Liver (tissue), 9 donors: ENCODE data around the gene ATXN7L3. TPM values are rescaled to one million over a fixed set of nuclear protein-coding genes. Genes with fewer than 3 reads are reported as not detected.

Experiments used
- DNase-seq: peaks from one replicate; pipeline ENCODE4 v3.0.0-alpha.2; 2017; ENCODE audit warnings: low spot score
- H3K27ac ChIP-seq, 2 donors: one replicate each; pipeline ENCODE4 v1.7.0; 2013; ENCODE audit warnings: inconsistent platforms in 2 of 2, low read length in 2 of 2, control low read depth in 1 of 2, low read depth in 1 of 2, mild to moderate bottlenecking in 1 of 2
- H3K27me3 ChIP-seq, 4 donors: one replicate each; pipeline versions ENCODE4 v1.6.1 to v1.7.0; 2013; ENCODE audit warnings: low read length in 3 of 4, inconsistent platforms in 1 of 4, mild to moderate bottlenecking in 1 of 4, moderate library complexity in 1 of 4; ENCODE audit not compliant: control insufficient read depth in 4 of 4, insufficient read depth in 4 of 4
- H3K36me3 ChIP-seq, 4 donors: one replicate each; pipeline versions ENCODE4 v1.6.1 to v1.7.0; 2013; ENCODE audit warnings: low read length in 3 of 4, mild to moderate bottlenecking in 3 of 4, low read depth in 1 of 4, moderate library complexity in 1 of 4; ENCODE audit not compliant: control insufficient read depth in 4 of 4, insufficient read depth in 3 of 4
- H3K4me1 ChIP-seq, 4 donors: one replicate each; pipeline versions ENCODE4 v1.6.1 to v1.7.0; 2013; ENCODE audit warnings: low read length in 3 of 4, mild to moderate bottlenecking in 3 of 4, moderate library complexity in 1 of 4; ENCODE audit not compliant: control insufficient read depth in 4 of 4, insufficient read depth in 4 of 4
- H3K4me3 ChIP-seq, 3 donors: one replicate each; pipeline versions ENCODE4 v1.6.1 to v1.7.0; 2013; ENCODE audit warnings: low read length in 3 of 3, control low read depth in 1 of 3, low read depth in 1 of 3, mild to moderate bottlenecking in 1 of 3
- H3K9ac ChIP-seq, 2 donors: one replicate each; pipeline ENCODE4 v1.7.0; 2013; ENCODE audit warnings: low read length in 2 of 2, mild to moderate bottlenecking in 2 of 2, moderate library complexity in 2 of 2, control low read depth in 1 of 2, low read depth in 1 of 2
- H3K9me3 ChIP-seq, 4 donors: one replicate each; pipeline versions ENCODE4 v1.6.1 to v1.7.0; 2013; ENCODE audit warnings: low read length in 3 of 4; ENCODE audit not compliant: control insufficient read depth in 4 of 4
- EGR1 ChIP-seq, 2 donors: IDR thresholded peaks; 2 replicates each; pipeline ENCODE4 v1.6.1; 2016 to 2018; ENCODE audit warnings: antibody characterized with exemption in 2 of 2, low read depth in 2 of 2
- FOXA1 ChIP-seq: IDR thresholded peaks from 2 replicates; pipeline ENCODE4 v1.6.1; 2016; ENCODE audit warnings: antibody characterized with exemption
- FOXA2 ChIP-seq: IDR thresholded peaks from 2 replicates; pipeline ENCODE4 v1.6.1; 2016; ENCODE audit warnings: antibody characterized with exemption
- GABPA ChIP-seq, 2 donors: IDR thresholded peaks in 1 of 2; conservative IDR thresholded peaks in 1 of 2; 2 replicates each; pipeline ENCODE4 v1.6.1; 2016; ENCODE audit warnings: antibody characterized with exemption in 2 of 2, mild to moderate bottlenecking in 1 of 2, moderate library complexity in 1 of 2
- HNF4A ChIP-seq, 2 donors: conservative IDR thresholded peaks; 2 replicates each; pipeline ENCODE4 v1.6.1; 2016; ENCODE audit warnings: antibody characterized with exemption in 2 of 2, mild to moderate bottlenecking in 2 of 2
- HNF4G ChIP-seq: IDR thresholded peaks from 2 replicates; pipeline ENCODE4 v1.6.1; 2016; ENCODE audit warnings: antibody characterized with exemption
- JUND ChIP-seq, 2 donors: IDR thresholded peaks; 2 replicates each; pipeline ENCODE4 v1.6.1; 2016; ENCODE audit warnings: antibody characterized with exemption in 2 of 2
- NR2F2 ChIP-seq: IDR thresholded peaks from 2 replicates; pipeline ENCODE4 v1.6.1; 2016; ENCODE audit warnings: antibody characterized with exemption
- RAD21 ChIP-seq, 2 donors: IDR thresholded peaks; 2 replicates each; pipeline ENCODE4 v1.6.1; 2016; ENCODE audit warnings: antibody characterized with exemption in 2 of 2, mild to moderate bottlenecking in 2 of 2
- RXRA ChIP-seq, 2 donors: IDR thresholded peaks; 2 replicates each; pipeline ENCODE4 v1.6.1; 2017 to 2018; ENCODE audit warnings: antibody characterized with exemption in 2 of 2, mild to moderate bottlenecking in 1 of 2
- SP1 ChIP-seq: IDR thresholded peaks from 2 replicates; pipeline ENCODE4 v1.6.1; 2018; ENCODE audit warnings: antibody characterized with exemption, mild to moderate bottlenecking
- TAF1 ChIP-seq: conservative IDR thresholded peaks from 2 replicates; pipeline ENCODE4 v1.6.1; 2016; ENCODE audit warnings: antibody characterized with exemption, mild to moderate bottlenecking
- YY1 ChIP-seq: IDR thresholded peaks from 2 replicates; pipeline ENCODE4 v1.6.1; 2016; ENCODE audit warnings: antibody characterized with exemption, mild to moderate bottlenecking
- WGBS: extraction: QIAGEN DNeasy Blood & Tissue Kit; methylation state at CpG from one replicate; pipeline ENCODE4 v1.1.7; 2013; 5-methylcytosine and 5-hydroxymethylcytosine counted together
- polyA plus RNA-seq, 2 donors: library from polyadenylated mRNA; stranded (reverse) in 1 of 2; unstranded in 1 of 2; fragments of 200-250 nt in 1 of 2; fragments of >200 nt in 1 of 2; fragmentation: Nextera tagmentation in 1 of 2; extraction: Ambion mirVana in 1 of 2; gene quantifications; one replicate each; pipeline versions ENCODE4 v1.2.1 to v1.2.3, GENCODE V29; 2013 to 2015
- total RNA-seq, 2 donors: library from RNA; depleted of rRNA; stranded (reverse); fragments of >200 nt; gene quantifications; one replicate each; pipeline ENCODE4 v1.2.3, GENCODE V29; 2014
- TF ChIP-seq, protein P1 (sequence below): IDR thresholded peaks from 2 replicates; pipeline ENCODE4 v1.6.1; 2016; ENCODE audit warnings: antibody characterized with exemption, mild to moderate bottlenecking
- TF ChIP-seq, protein P2 (sequence below): IDR thresholded peaks from 2 replicates; pipeline ENCODE4 v1.6.1; 2016; ENCODE audit warnings: antibody characterized with exemption
- TF ChIP-seq, protein P3 (sequence below): IDR thresholded peaks from 2 replicates; pipeline ENCODE4 v1.6.1; 2016; ENCODE audit warnings: antibody characterized with exemption
- TF ChIP-seq, protein P4 (sequence below): fragments of 150-350 bp; IDR thresholded peaks from 2 replicates; pipeline ENCODE4 v1.5.1; 2017; ENCODE audit warnings: improper control_type of control experiment, low read depth, low read length; ENCODE audit not compliant: missing input control
- TF ChIP-seq, protein P5 (sequence below): IDR thresholded peaks from 2 replicates; pipeline ENCODE4 v1.6.1; 2016; ENCODE audit warnings: antibody characterized with exemption
- donor health status: healthy.
- donor health status: healthy.
- donor health status: healthy.
- donor health status: healthy.
- donor health status: healthy.

The ATXN7L3 gene, protein sequence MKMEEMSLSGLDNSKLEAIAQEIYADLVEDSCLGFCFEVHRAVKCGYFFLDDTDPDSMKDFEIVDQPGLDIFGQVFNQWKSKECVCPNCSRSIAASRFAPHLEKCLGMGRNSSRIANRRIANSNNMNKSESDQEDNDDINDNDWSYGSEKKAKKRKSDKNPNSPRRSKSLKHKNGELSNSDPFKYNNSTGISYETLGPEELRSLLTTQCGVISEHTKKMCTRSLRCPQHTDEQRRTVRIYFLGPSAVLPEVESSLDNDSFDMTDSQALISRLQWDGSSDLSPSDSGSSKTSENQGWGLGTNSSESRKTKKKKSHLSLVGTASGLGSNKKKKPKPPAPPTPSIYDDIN
- total RNA-seq (10 to 100 TPM; 13.8 to 20.9 TPM), polyA plus RNA-seq (10 to 100 TPM in 1 of 2 donors, 1 to 10 TPM in 1; 5.1 to 15.7 TPM)

DNA sequence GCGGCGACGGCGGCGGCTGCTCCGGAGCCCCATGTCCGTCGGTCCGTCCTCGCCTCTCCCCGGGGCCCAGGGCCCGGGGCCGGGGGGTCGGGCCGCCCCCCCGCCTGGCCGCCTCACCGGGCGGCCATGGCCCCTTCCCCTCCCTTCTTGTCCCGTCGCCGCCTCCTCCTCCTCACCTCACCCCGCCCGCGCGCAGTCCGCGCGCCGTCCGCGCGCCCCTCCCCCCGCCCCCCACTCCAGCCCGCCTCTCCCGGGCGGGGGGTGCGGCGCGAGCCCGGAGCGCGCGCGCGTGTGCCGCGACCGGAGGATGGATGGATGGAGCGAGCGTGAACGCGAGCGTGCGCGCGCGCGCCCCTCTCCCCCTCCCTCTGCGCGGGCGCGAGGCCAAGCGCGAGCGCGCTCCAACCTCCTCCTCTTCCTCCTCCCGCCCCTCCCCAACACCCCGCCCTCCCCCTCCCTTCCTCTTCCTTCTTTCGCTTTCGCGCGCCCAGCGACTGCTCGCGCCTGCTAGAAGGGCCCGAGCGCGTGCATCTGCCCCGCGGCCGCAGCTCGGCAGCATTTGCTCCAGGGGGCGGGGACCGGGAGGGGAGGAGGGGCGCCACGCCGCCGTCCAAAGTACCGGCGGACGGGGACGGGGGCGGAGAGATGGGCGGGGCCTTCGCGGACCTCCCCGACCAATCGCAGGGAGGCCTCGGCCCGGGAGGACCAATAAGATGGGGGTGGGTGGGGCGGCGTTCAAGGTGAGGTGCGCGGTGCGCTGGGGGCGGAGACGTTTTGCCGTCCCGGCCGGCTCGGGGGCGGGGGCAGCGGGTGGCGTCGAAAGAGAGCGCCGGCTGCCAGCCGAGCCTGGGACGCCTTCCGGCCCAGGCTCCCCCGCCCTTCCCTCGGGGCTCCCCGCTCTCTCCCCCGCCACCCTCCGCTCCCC, at the start of gene ATXN7L3:
Gene ATXN7L3 (minus strand): TSS at position 332 of the 925 bp plus-strand sequence. CDS start 1,814 bp downstream, outside the sequence.
- Histone ChIP-seq H3K27ac (peak within 1 kb of the TSS; percentile 88 to 94), H3K27me3 (no peaks in the 10 kb centered on the region), H3K9ac (peak within 1 kb of the TSS; percentile 79 to 86), H3K36me3 (peaks cover 0 to 15% (median 12%) of the 10 kb centered on the region in 4 donors), H3K4me1 (peaks cover 6 to 14% (median 12%) of the 10 kb centered on the region in 4 donors), H3K9me3 (no peaks in the 10 kb centered on the region), H3K4me3 (peak within 1 kb of the TSS; percentile 64 to 89 (median 85))
- under 1% methylated on average over 126 of the region's 126 CpGs for WGBS
- peak; percentile 99 for DNase-seq
- TF ChIP-seq, protein P1, sequence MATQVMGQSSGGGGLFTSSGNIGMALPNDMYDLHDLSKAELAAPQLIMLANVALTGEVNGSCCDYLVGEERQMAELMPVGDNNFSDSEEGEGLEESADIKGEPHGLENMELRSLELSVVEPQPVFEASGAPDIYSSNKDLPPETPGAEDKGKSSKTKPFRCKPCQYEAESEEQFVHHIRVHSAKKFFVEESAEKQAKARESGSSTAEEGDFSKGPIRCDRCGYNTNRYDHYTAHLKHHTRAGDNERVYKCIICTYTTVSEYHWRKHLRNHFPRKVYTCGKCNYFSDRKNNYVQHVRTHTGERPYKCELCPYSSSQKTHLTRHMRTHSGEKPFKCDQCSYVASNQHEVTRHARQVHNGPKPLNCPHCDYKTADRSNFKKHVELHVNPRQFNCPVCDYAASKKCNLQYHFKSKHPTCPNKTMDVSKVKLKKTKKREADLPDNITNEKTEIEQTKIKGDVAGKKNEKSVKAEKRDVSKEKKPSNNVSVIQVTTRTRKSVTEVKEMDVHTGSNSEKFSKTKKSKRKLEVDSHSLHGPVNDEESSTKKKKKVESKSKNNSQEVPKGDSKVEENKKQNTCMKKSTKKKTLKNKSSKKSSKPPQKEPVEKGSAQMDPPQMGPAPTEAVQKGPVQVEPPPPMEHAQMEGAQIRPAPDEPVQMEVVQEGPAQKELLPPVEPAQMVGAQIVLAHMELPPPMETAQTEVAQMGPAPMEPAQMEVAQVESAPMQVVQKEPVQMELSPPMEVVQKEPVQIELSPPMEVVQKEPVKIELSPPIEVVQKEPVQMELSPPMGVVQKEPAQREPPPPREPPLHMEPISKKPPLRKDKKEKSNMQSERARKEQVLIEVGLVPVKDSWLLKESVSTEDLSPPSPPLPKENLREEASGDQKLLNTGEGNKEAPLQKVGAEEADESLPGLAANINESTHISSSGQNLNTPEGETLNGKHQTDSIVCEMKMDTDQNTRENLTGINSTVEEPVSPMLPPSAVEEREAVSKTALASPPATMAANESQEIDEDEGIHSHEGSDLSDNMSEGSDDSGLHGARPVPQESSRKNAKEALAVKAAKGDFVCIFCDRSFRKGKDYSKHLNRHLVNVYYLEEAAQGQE: peak; percentile 36
- TF ChIP-seq HNF4G (no peak), RAD21 (IDR thresholded peaks at IDR 0.05) (no peak), FOXA1 (no peak), NR2F2 (no peak), FOXA2 (no peak), TAF1 (no peak), HNF4A (conservative IDR thresholded peaks at IDR 0.05) (peak; percentile 48 to 59), GABPA (IDR thresholded peaks at IDR 0.05 in 1 of 2, conservative IDR thresholded peaks at IDR 0.05 in 1 of 2) (peak in 1 of 2 donors; percentile 60), EGR1 (IDR thresholded peaks at IDR 0.05; ENCODE audit: low read depth in 2 of 2) (peak in 1 of 2 donors; percentile 64), JUND (IDR thresholded peaks at IDR 0.05) (no peak), SP1 (peak; percentile 71), RXRA (IDR thresholded peaks at IDR 0.05) (no peak), YY1 (peak; percentile 26)
- TF ChIP-seq, protein P2, sequence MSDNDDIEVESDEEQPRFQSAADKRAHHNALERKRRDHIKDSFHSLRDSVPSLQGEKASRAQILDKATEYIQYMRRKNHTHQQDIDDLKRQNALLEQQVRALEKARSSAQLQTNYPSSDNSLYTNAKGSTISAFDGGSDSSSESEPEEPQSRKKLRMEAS: no peak
- TF ChIP-seq, protein P3, sequence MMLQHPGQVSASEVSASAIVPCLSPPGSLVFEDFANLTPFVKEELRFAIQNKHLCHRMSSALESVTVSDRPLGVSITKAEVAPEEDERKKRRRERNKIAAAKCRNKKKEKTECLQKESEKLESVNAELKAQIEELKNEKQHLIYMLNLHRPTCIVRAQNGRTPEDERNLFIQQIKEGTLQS: no peak
- TF ChIP-seq, protein P4, sequence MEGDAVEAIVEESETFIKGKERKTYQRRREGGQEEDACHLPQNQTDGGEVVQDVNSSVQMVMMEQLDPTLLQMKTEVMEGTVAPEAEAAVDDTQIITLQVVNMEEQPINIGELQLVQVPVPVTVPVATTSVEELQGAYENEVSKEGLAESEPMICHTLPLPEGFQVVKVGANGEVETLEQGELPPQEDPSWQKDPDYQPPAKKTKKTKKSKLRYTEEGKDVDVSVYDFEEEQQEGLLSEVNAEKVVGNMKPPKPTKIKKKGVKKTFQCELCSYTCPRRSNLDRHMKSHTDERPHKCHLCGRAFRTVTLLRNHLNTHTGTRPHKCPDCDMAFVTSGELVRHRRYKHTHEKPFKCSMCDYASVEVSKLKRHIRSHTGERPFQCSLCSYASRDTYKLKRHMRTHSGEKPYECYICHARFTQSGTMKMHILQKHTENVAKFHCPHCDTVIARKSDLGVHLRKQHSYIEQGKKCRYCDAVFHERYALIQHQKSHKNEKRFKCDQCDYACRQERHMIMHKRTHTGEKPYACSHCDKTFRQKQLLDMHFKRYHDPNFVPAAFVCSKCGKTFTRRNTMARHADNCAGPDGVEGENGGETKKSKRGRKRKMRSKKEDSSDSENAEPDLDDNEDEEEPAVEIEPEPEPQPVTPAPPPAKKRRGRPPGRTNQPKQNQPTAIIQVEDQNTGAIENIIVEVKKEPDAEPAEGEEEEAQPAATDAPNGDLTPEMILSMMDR: no peak
- TF ChIP-seq, protein P5, sequence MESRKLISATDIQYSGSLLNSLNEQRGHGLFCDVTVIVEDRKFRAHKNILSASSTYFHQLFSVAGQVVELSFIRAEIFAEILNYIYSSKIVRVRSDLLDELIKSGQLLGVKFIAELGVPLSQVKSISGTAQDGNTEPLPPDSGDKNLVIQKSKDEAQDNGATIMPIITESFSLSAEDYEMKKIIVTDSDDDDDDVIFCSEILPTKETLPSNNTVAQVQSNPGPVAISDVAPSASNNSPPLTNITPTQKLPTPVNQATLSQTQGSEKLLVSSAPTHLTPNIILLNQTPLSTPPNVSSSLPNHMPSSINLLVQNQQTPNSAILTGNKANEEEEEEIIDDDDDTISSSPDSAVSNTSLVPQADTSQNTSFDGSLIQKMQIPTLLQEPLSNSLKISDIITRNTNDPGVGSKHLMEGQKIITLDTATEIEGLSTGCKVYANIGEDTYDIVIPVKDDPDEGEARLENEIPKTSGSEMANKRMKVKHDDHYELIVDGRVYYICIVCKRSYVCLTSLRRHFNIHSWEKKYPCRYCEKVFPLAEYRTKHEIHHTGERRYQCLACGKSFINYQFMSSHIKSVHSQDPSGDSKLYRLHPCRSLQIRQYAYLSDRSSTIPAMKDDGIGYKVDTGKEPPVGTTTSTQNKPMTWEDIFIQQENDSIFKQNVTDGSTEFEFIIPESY: no peak
